Mesenchymal stem cell (in vitro differentiated cells and primary cell): ENCODE results near the gene CLCN5.

Experiments
- DNase-seq: peaks from one replicate; pipeline ENCODE4 v3.0.0-alpha.2; 2013
- H2AFZ ChIP-seq: one replicate; pipeline ENCODE4 v1.6.1; 2013; ENCODE audit warnings: low read depth, mild to moderate bottlenecking, control low read depth, inconsistent platforms, low read length, moderate library complexity
- H2AK5ac ChIP-seq: 2 replicates; pipeline ENCODE4 v1.6.1; 2013; ENCODE audit warnings: low read length, moderate library complexity, mild to moderate bottlenecking, inconsistent platforms; ENCODE audit not compliant: severe bottlenecking
- H2BK120ac ChIP-seq: one replicate; pipeline ENCODE4 v1.6.1; 2013; ENCODE audit warnings: low read depth, mild to moderate bottlenecking, inconsistent platforms, low read length, moderate library complexity
- H2BK12ac ChIP-seq, 2 experiments: one replicate each; pipeline ENCODE4 v1.6.1; 2013; ENCODE audit warnings: inconsistent platforms in 2 of 2, low read length in 2 of 2, mild to moderate bottlenecking in 2 of 2, moderate library complexity in 2 of 2, control low read depth in 1 of 2
- H2BK15ac ChIP-seq: one replicate; pipeline ENCODE4 v1.6.1; 2013; ENCODE audit warnings: mild to moderate bottlenecking, low read depth, inconsistent platforms; ENCODE audit not compliant: poor library complexity, severe bottlenecking
- H2BK5ac ChIP-seq: 2 replicates; pipeline ENCODE4 v1.6.1; 2013; ENCODE audit warnings: low read depth, mild to moderate bottlenecking, low read length, control low read depth, inconsistent platforms; ENCODE audit not compliant: poor library complexity, severe bottlenecking
- H3K14ac ChIP-seq, 2 experiments: one replicate each; pipeline ENCODE4 v1.6.1; 2013; ENCODE audit warnings: inconsistent platforms in 2 of 2, low read length in 2 of 2, control low read depth in 1 of 2, mild to moderate bottlenecking in 1 of 2, moderate library complexity in 1 of 2
- H3K18ac ChIP-seq, 2 experiments: one replicate each; pipeline ENCODE4 v1.6.1; 2013; ENCODE audit warnings: inconsistent platforms in 2 of 2, low read length in 2 of 2, control low read depth in 1 of 2, low read depth in 1 of 2, mild to moderate bottlenecking in 1 of 2
- H3K23ac ChIP-seq, 2 experiments: one replicate each; pipeline ENCODE4 v1.6.1; 2013; ENCODE audit warnings: inconsistent platforms in 2 of 2, low read length in 2 of 2, mild to moderate bottlenecking in 2 of 2, moderate library complexity in 2 of 2, control low read depth in 1 of 2
- H3K27ac ChIP-seq: 2 replicates; pipeline ENCODE4 v1.5.1; 2013; ENCODE audit warnings: mild to moderate bottlenecking, moderate library complexity, low read length, control low read depth, inconsistent platforms; ENCODE audit not compliant: poor library complexity, severe bottlenecking
- H3K27me3 ChIP-seq, 2 experiments: 2 replicates each; pipeline versions ENCODE4 v1.6.1 to v1.7.0; 2013; ENCODE audit warnings: low read length in 2 of 2, mild to moderate bottlenecking in 2 of 2, moderate library complexity in 2 of 2, control low read depth in 1 of 2, inconsistent platforms in 1 of 2; ENCODE audit not compliant: control insufficient read depth in 1 of 2, insufficient read depth in 1 of 2
- H3K36me3 ChIP-seq, 2 experiments: 2 replicates each; pipeline versions ENCODE4 v1.6.1 to v1.7.0; 2013; ENCODE audit warnings: low read length in 2 of 2, control low read depth in 1 of 2, inconsistent platforms in 1 of 2, low read depth in 1 of 2, mild to moderate bottlenecking in 1 of 2; ENCODE audit not compliant: insufficient read depth in 2 of 2, control insufficient read depth in 1 of 2
- H3K4ac ChIP-seq, 2 experiments: one replicate each; pipeline ENCODE4 v1.6.1; 2013; ENCODE audit warnings: inconsistent platforms in 2 of 2, low read length in 2 of 2, mild to moderate bottlenecking in 2 of 2, moderate library complexity in 2 of 2, control low read depth in 1 of 2, low read depth in 1 of 2
- H3K4me1 ChIP-seq: 2 replicates; pipeline ENCODE4 v1.6.1; 2013; ENCODE audit warnings: low read depth, low read length, control low read depth; ENCODE audit not compliant: control insufficient read depth, insufficient read depth
- H3K4me2 ChIP-seq: 2 replicates; pipeline ENCODE4 v1.6.1; 2013; ENCODE audit warnings: low read length, mild to moderate bottlenecking, inconsistent platforms; ENCODE audit not compliant: poor library complexity, severe bottlenecking
- H3K4me3 ChIP-seq, 2 experiments: 2 replicates each; pipeline versions ENCODE4 v1.5.1 to v1.7.0; 2013; ENCODE audit warnings: low read length in 2 of 2, mild to moderate bottlenecking in 2 of 2, control low read depth in 1 of 2, low read depth in 1 of 2; ENCODE audit not compliant: insufficient read depth in 1 of 2
- H3K79me1 ChIP-seq: replicated peaks from 2 replicates; pipeline ENCODE4 v1.6.1; 2013; ENCODE audit warnings: mild to moderate bottlenecking, control low read depth, low read length, inconsistent platforms; ENCODE audit not compliant: poor library complexity, severe bottlenecking
- H3K9ac ChIP-seq: 2 replicates; pipeline ENCODE4 v1.7.0; 2013; ENCODE audit warnings: mild to moderate bottlenecking, low read length, moderate library complexity
- H3K9me3 ChIP-seq: 2 replicates; pipeline ENCODE4 v1.7.0; 2013; ENCODE audit warnings: mild to moderate bottlenecking, low read length; ENCODE audit not compliant: control insufficient read depth
- H4K8ac ChIP-seq: one replicate; pipeline ENCODE4 v1.6.1; 2013; ENCODE audit warnings: inconsistent platforms, mild to moderate bottlenecking, low read length, moderate library complexity
- H4K91ac ChIP-seq: one replicate; pipeline ENCODE4 v1.6.1; 2013; ENCODE audit warnings: mild to moderate bottlenecking, low read length, inconsistent platforms
- WGBS: methylation state at CpG from one replicate; pipeline ENCODE4 v1.1.7; 2013; ENCODE audit warnings: mixed read lengths; 5-methylcytosine and 5-hydroxymethylcytosine counted together

CLCN5 gene

DNA sequence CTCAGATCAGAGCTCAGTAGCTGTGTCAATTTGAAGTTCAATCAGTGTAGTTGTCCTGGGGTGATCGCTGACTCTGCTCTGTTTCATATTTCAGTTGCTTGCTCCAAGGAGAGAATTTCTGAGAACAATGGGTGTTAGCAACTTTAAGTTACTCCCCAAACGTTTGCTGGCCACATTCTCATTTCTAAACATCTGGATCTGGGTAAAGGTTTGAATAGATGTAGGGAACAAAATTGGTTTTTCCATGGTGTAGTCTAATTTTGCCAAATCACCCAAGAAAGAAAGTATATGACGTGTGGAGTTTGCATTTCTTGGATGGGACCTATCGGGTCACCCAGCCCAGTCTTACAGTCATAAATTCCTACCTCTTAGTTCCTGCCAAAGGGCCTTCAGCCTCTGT lies 174.7 kb downstream of the CLCN5 start:
- no peaks in the 10 kb centered on the region for H3K36me3 ChIP-seq
- H3K9me3 ChIP-seq: no peaks in the 10 kb centered on the region
- H3K4ac ChIP-seq: no peak overlapping the region
- no peak overlapping the region for H2BK15ac ChIP-seq
- peaks cover 0 to 9% of the 10 kb centered on the region in 2 experiments for H3K27me3 ChIP-seq
- no peak overlapping the region for H2BK5ac ChIP-seq
- H3K4me3 ChIP-seq: no peak overlapping the region
- H2BK12ac ChIP-seq: no peak overlapping the region
- no peak overlapping the region for H2BK120ac ChIP-seq
- H3K79me1 ChIP-seq: no peaks in the 10 kb centered on the region
- no peak for DNase-seq
- no peak overlapping the region for H4K91ac ChIP-seq
- H3K9ac ChIP-seq: no peak overlapping the region
- no peak overlapping the region for H3K23ac ChIP-seq
- no peak overlapping the region for H2AFZ ChIP-seq
- H3K4me1 ChIP-seq: no peaks in the 10 kb centered on the region
- no peak overlapping the region for H3K4me2 ChIP-seq
- no peak overlapping the region for H3K14ac ChIP-seq
- no peak overlapping the region for H2AK5ac ChIP-seq
- H4K8ac ChIP-seq: no peak overlapping the region
- 80% methylated on average over 1 of the region's 4 CpGs for WGBS
- H3K27ac ChIP-seq: no peak overlapping the region
- no peak overlapping the region for H3K18ac ChIP-seq

DNA sequence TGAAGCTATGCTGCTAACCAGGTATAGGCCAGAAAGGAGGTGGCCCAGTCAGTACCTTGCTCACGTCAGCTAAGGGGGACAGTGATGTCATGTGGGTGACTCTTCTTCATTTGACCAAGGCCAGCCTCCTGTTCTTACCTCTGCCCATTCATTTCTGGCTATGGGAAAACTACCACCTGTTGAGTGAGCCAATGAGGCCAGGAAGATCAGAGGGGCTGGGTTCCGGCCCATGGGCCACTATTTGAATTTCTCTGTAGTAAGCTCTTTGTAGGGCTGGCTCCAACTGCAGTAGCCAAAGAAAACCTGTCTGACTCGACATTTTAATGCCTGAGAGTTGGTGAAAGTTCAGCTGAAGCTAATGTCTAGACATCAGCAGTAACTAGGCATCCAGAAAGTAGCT lies 175.8 kb downstream of the CLCN5 start:
- no peak overlapping the region for H3K18ac ChIP-seq
- H2BK12ac ChIP-seq: no peak overlapping the region
- no peak overlapping the region for H3K23ac ChIP-seq
- H3K4ac ChIP-seq: no peak overlapping the region
- no peak overlapping the region for H2BK120ac ChIP-seq
- no peak overlapping the region for H3K4me3 ChIP-seq
- no peak overlapping the region for H2AFZ ChIP-seq
- peaks cover 0 to 9% of the 10 kb centered on the region in 2 experiments for H3K27me3 ChIP-seq
- H3K36me3 ChIP-seq: no peaks in the 10 kb centered on the region
- no peak overlapping the region for H2AK5ac ChIP-seq
- H3K27ac ChIP-seq: no peak overlapping the region
- no peak overlapping the region for H2BK15ac ChIP-seq
- WGBS: 95% methylated on average over 2 of the region's 3 CpGs
- no peak overlapping the region for H4K8ac ChIP-seq
- no peak overlapping the region for H3K14ac ChIP-seq
- no peak overlapping the region for H3K9ac ChIP-seq
- no peak overlapping the region for H2BK5ac ChIP-seq
- H4K91ac ChIP-seq: no peak overlapping the region
- H3K4me1 ChIP-seq: no peaks in the 10 kb centered on the region
- H3K9me3 ChIP-seq: no peaks in the 10 kb centered on the region
- no peak overlapping the region for H3K4me2 ChIP-seq
- no peaks in the 10 kb centered on the region for H3K79me1 ChIP-seq
- no peak for DNase-seq

DNA sequence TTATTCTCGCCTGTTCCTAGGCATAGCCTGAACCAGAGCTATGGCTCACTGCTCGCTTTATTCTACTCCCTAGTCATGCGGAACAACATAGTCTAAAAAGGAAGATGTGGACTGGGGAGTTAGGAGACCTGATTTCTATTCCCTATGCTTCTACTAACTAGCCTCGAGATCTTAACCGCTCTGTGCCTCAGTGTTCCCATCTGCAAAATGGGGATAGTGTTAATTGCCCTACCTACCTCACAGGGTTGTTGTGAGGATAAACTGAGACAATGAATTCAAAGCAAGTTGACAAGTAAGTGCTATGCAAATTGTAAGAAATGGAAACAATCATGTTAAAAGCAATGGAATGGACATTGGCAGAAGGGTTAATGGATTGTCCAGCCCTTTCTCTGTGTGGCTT lies 176.4 kb downstream of the CLCN5 start:
- Histone ChIP-seq H3K4ac (no peak overlapping the region), H2BK120ac (no peak overlapping the region), H3K9me3 (no peaks in the 10 kb centered on the region), H3K4me3 (no peak overlapping the region), H3K4me2 (no peak overlapping the region), H2AK5ac (no peak overlapping the region), H3K18ac (no peak overlapping the region), H3K36me3 (no peaks in the 10 kb centered on the region), H3K4me1 (no peaks in the 10 kb centered on the region), H3K27me3 (peaks cover 0 to 9% of the 10 kb centered on the region in 2 experiments), H2BK12ac (no peak overlapping the region), H3K14ac (no peak overlapping the region), H3K79me1 (no peaks in the 10 kb centered on the region), H4K91ac (no peak overlapping the region), H2BK5ac (no peak overlapping the region), H3K9ac (no peak overlapping the region), H3K27ac (no peak overlapping the region), H3K23ac (no peak overlapping the region), H2BK15ac (no peak overlapping the region), H4K8ac (no peak overlapping the region), H2AFZ (no peak overlapping the region)
- DNase-seq: no peak
- 96% methylated on average over 3 of the region's 5 CpGs for WGBS

DNA sequence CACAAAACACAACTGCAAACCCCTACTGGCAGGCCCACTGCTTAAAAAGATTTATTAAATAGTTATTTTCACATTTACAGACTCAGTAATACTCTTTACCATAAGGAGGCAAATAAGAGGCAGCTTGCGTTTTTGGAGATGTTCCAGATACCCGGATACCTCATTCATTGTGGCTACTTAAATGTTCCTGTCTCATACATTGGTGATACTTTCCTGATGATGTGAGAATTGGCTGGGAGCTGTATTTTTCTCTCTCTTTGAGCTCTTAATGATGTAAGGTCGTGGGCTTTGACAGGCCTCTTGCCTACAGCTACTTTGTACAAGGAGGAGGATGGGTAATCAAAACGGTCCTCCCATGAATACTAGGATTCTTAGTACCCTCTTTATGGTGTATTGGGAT lies 176.9 kb downstream of the CLCN5 start:
- Histone ChIP-seq H4K8ac (no peak overlapping the region), H3K9me3 (no peaks in the 10 kb centered on the region), H3K79me1 (no peaks in the 10 kb centered on the region), H3K4me1 (no peaks in the 10 kb centered on the region), H3K27ac (no peak overlapping the region), H2AK5ac (no peak overlapping the region), H3K23ac (no peak overlapping the region), H2AFZ (no peak overlapping the region), H3K4ac (no peak overlapping the region), H2BK15ac (no peak overlapping the region), H3K27me3 (peaks cover 0 to 9% of the 10 kb centered on the region in 2 experiments), H4K91ac (no peak overlapping the region), H3K4me3 (no peak overlapping the region), H3K14ac (no peak overlapping the region), H3K18ac (no peak overlapping the region), H2BK12ac (no peak overlapping the region), H2BK120ac (no peak overlapping the region), H3K9ac (no peak overlapping the region), H3K4me2 (no peak overlapping the region), H3K36me3 (no peaks in the 10 kb centered on the region), H2BK5ac (no peak overlapping the region)
- DNase-seq: no peak
- WGBS: 88% methylated on average over 2 of the region's 4 CpGs
